ENCODE measurements around the gene RPL15. TPM values are rescaled to one million over a fixed set of nuclear protein-coding genes. Genes with fewer than 3 reads are reported as not detected.
A peak's percentile ranks its signal among the peaks of the same experiment; 100 is the strongest.

RPL15 gene
- total and polyA plus RNA-seq, 3 experiments from 2014 or later, result 2,200 to 4,233 (median 2,237) TPM

DNA sequence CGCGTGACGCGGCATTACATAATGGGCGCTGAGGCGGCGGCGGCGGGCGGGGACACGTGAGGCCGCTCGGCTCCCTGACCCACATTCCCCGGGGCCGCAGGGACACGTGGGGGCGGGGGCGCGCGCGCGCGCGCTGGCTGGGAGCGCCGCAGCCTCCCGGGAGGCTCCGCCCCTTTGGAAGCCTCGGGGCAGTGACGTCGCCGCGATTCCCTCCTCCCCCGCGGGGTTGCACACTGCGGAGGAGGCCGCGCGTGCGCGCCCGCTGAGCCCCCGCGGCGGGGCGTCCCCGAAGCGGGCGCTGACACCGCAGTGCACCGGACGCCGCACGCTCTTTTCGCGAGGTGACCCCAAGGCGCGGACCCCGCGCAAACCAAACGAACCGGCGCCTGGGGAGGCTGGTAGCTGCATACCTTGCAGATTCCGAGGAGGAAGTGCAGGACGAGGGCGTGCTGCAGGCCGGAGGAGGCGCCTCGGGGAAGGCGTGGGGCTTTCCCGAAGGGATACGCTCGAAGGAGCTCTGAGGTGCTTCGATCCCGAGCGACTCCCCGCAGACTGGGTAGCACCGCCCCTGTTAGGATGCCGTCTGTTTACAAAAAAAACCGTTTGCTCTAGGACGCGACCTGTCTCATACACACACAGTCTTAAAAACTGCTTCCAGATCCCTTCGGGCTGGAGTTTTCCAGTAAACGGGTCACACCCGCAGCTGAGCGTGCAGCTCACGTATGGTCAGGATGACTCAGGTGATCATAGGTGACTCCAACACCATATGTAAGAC lies 29.2 kb downstream of the RPL15 start:
- Mint-ChIP-seq H3K9me3 (no peaks in the 10 kb centered on the region), H3K4me3 (peak overlapping the region; percentile 84 to 94 (median 89)), H3K27me3 (no peaks in the 10 kb centered on the region), H3K4me1 (peaks cover 49 to 61% (median 58%) of the 10 kb centered on the region in 3 donors), H3K27ac (peak overlapping the region; percentile 80 to 97 (median 95)), H3K36me3 (peaks cover 0 to 19% (median 0%) of the 10 kb centered on the region in 3 donors)
- Histone ChIP-seq H3K4me3 (ENCODE audit: low read length) (peak overlapping the region; percentile 91), H3K27ac (ENCODE audit: low read depth, low read length) (peak overlapping the region; percentile 82), H3K4me1 (ENCODE audit: insufficient read depth, low read length) (peaks cover 42% of the 10 kb centered on the region), H3K36me3 (ENCODE audit: insufficient read depth, low read length) (no peaks in the 10 kb centered on the region), H3K27me3 (ENCODE audit: insufficient read depth, low read length, poor library complexity, severe bottlenecking) (no peaks in the 10 kb centered on the region), H3K9me3 (ENCODE audit: low read length) (no peaks in the 10 kb centered on the region)
- ChIA-PET POLR2A (interaction anchor here (1.1 to 2.0 kb wide), 3 partner anchors 12 to 28 kb away, joined by 3 to 31 read pairs (median 3); partner anchors contain the start of genes NKIRAS1 and RPL15), CTCF (interaction anchor here (1.3 to 1.4 kb wide), 2 partner anchors 10 to 30 kb away, joined by 4 to 5 read pairs; partner anchors contain the start of genes NKIRAS1 and RPL15)
- DNase-seq, result peak; percentile 98 to 99 (median 98)

DNA sequence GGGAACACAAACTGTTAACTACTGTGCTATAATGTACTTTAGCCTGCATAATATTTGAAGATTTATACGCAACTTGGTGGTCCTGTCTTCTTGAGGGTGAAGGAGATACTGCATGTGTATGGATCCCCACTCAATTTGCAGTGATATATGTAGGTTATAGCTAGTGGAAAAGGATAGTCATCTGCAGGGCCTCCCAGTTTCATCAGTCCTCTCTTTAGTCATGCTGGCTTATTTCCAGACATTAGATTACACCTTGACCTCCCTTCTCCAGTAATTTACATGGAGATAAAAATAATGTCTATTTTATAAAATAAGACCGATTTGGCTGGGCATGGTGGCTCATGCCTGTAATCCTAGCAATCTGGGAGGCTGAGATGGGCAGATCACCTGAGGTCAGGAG lies 31.8 kb downstream of the RPL15 start:
- H3K27ac Mint-ChIP-seq, result peak overlapping the region in 2 of 8 donors; percentile 36 to 96
- ChIA-PET POLR2A (no interaction called here), CTCF (no interaction called here)
- peaks cover 0 to 28% (median 0%) of the 10 kb centered on the region in 3 donors for H3K36me3 Mint-ChIP-seq
- Histone ChIP-seq H3K4me3 (ENCODE audit: low read length) (no peak overlapping the region), H3K27ac (ENCODE audit: low read depth, low read length) (no peak overlapping the region), H3K27me3 (ENCODE audit: insufficient read depth, low read length, poor library complexity, severe bottlenecking) (no peaks in the 10 kb centered on the region), H3K4me1 (ENCODE audit: insufficient read depth, low read length) (peaks cover 53% of the 10 kb centered on the region), H3K36me3 (ENCODE audit: insufficient read depth, low read length) (no peaks in the 10 kb centered on the region), H3K9me3 (ENCODE audit: low read length) (no peaks in the 10 kb centered on the region)
- peaks cover 68 to 84% (median 81%) of the 10 kb centered on the region in 3 donors for H3K4me1 Mint-ChIP-seq
- DNase-seq, result no peak
- no peaks in the 10 kb centered on the region for H3K9me3 Mint-ChIP-seq
- H3K4me3 Mint-ChIP-seq, result peak overlapping the region in 2 of 7 donors; percentile 64 to 92
- H3K27me3 Mint-ChIP-seq, result no peaks in the 10 kb centered on the region

DNA sequence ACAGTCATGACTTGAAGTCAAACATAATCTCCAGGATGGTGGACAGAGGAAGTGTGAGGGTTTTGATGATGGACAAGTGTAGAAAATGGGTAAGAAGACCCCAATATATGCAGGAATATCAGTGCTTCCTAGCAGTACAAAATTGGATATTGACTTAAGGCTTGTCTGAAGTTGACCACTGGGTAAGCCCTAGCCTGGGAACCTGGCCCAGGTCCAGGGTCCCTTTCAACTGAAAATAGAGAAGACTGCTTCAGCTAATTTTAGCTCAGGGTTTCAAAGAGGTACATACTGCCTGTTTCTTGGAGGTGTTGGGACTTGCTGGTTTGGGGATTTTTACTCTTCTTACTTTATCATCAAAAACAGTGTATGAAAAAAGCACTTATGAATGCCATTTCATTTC lies 32.9 kb downstream of the RPL15 start:
- H3K27me3 ChIP-seq (ENCODE audit: insufficient read depth, low read length, poor library complexity, severe bottlenecking), result no peaks in the 10 kb centered on the region
- Mint-ChIP-seq H3K4me1 (peaks cover 70 to 83% (median 82%) of the 10 kb centered on the region in 3 donors), H3K36me3 (peaks cover 0 to 31% (median 3%) of the 10 kb centered on the region in 3 donors), H3K27ac (peak overlapping the region; percentile 57 to 87 (median 80)), H3K9me3 (no peaks in the 10 kb centered on the region), H3K27me3 (no peaks in the 10 kb centered on the region), H3K4me3 (peak overlapping the region; percentile 45 to 84 (median 76))
- DNase-seq, result no peak
- ChIA-PET CTCF (no interaction called here), POLR2A (interaction anchor here (0.7 to 1.8 kb wide), 3 partner anchors 19 to 33 kb away, joined by 4 to 6 read pairs (median 4); partner anchors contain the start of genes NKIRAS1 and RPL15)
- no peaks in the 10 kb centered on the region for H3K9me3 ChIP-seq (ENCODE audit: low read length)
- no peaks in the 10 kb centered on the region for H3K36me3 ChIP-seq (ENCODE audit: insufficient read depth, low read length)
- no peak overlapping the region for H3K4me3 ChIP-seq (ENCODE audit: low read length)
- peaks cover 46% of the 10 kb centered on the region for H3K4me1 ChIP-seq (ENCODE audit: insufficient read depth, low read length)
- no peak overlapping the region for H3K27ac ChIP-seq (ENCODE audit: low read depth, low read length)

DNA sequence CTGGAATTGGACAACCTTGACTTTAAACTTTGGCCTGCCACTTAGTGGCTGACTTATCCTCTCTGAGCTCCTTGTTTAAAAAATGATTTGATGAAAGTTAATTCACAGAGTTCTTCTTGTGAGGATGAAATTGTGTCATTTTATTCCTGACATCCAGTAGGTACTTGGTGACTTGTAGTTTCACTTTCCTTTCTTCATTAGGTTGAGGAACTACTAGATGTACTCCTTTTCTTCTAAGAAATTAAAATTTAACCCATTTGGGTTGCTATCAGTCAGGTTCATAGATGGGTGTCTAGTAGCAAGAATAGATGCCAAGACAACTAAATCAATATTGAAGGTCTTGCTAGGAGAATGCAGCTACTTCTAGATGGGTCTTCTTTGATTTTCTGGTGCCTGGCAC lies 33.4 kb downstream of the RPL15 start:
- peak overlapping the region; percentile 22 for H3K4me3 ChIP-seq (ENCODE audit: low read length)
- Mint-ChIP-seq H3K4me3 (peak overlapping the region; percentile 45 to 84 (median 76)), H3K27ac (peak overlapping the region; percentile 57 to 87 (median 80)), H3K9me3 (no peaks in the 10 kb centered on the region), H3K36me3 (peaks cover 0 to 36% (median 4%) of the 10 kb centered on the region in 3 donors), H3K27me3 (no peaks in the 10 kb centered on the region), H3K4me1 (peaks cover 75 to 88% (median 87%) of the 10 kb centered on the region in 3 donors)
- H3K9me3 ChIP-seq (ENCODE audit: low read length), result no peaks in the 10 kb centered on the region
- H3K4me1 ChIP-seq (ENCODE audit: insufficient read depth, low read length), result peaks cover 46% of the 10 kb centered on the region
- ChIA-PET CTCF (no interaction called here), POLR2A (interaction anchor here (0.7 to 1.8 kb wide), 4 partner anchors 19 to 241 kb away, joined by 3 to 6 read pairs (median 4); partner anchors contain the start of genes NKIRAS1 and RPL15)
- H3K27ac ChIP-seq (ENCODE audit: low read depth, low read length), result no peak overlapping the region
- no peaks in the 10 kb centered on the region for H3K36me3 ChIP-seq (ENCODE audit: insufficient read depth, low read length)
- no peaks in the 10 kb centered on the region for H3K27me3 ChIP-seq (ENCODE audit: insufficient read depth, low read length, poor library complexity, severe bottlenecking)
- no peak for DNase-seq

DNA sequence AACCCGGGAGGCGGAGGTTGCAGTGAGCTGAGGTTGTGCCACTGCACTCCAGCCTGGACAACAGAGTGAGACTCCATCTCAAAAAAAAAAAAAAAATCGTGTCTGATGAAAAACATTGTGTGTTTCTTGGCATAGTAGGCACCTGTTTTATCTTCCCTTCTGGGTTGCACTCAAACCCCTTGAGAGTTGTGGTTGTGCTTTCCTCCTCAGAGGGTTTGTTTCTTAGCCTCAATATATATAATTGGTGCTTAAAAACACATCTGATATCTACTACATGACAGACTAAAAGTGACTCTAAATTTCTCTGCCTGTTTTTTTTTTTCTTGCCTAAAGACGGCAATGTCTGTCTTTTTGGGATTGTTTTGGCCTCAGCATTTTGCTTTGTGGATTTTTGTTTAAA lies 35.7 kb downstream of the RPL15 start:
- Mint-ChIP-seq H3K4me3 (peak overlapping the region in 3 of 7 donors; percentile 20 to 65 (median 41)), H3K4me1 (peaks cover 73 to 93% (median 88%) of the 10 kb centered on the region in 3 donors), H3K27me3 (no peaks in the 10 kb centered on the region), H3K27ac (peak overlapping the region in 3 of 8 donors; percentile 20 to 41 (median 33)), H3K36me3 (peaks cover 5 to 46% (median 13%) of the 10 kb centered on the region in 3 donors), H3K9me3 (no peaks in the 10 kb centered on the region)
- Histone ChIP-seq H3K9me3 (ENCODE audit: low read length) (no peaks in the 10 kb centered on the region), H3K4me1 (ENCODE audit: insufficient read depth, low read length) (peaks cover 32% of the 10 kb centered on the region), H3K4me3 (ENCODE audit: low read length) (no peak overlapping the region), H3K36me3 (ENCODE audit: insufficient read depth, low read length) (no peaks in the 10 kb centered on the region), H3K27ac (ENCODE audit: low read depth, low read length) (no peak overlapping the region), H3K27me3 (ENCODE audit: insufficient read depth, low read length, poor library complexity, severe bottlenecking) (no peaks in the 10 kb centered on the region)
- DNase-seq, result no peak
- CTCF ChIA-PET, result no interaction called here
- POLR2A ChIA-PET, result no interaction called here

DNA sequence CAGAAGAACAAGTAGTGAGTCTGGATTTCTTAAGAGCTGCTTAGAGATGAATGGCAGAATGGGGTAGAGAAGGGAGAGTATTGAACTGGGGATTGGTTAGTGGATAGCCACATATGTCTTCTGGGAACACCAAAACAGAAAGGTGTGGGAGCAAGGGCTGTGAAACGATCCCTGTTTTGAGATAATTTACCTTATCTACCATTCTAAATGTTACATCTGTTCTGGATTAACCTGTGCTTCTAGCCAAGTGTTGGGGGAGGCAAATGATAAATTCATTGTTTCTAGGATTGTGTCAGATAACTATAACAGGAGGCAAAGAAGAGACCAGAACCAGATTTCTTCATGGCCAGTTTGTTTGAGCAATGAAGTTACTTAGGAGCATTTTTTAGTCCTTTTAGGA lies 36.6 kb downstream of the RPL15 start:
- no peaks in the 10 kb centered on the region for H3K27me3 Mint-ChIP-seq
- Histone ChIP-seq H3K27me3 (ENCODE audit: insufficient read depth, low read length, poor library complexity, severe bottlenecking) (no peaks in the 10 kb centered on the region), H3K4me3 (ENCODE audit: low read length) (no peak overlapping the region), H3K4me1 (ENCODE audit: insufficient read depth, low read length) (peaks cover 29% of the 10 kb centered on the region), H3K9me3 (ENCODE audit: low read length) (no peaks in the 10 kb centered on the region), H3K27ac (ENCODE audit: low read depth, low read length) (no peak overlapping the region), H3K36me3 (ENCODE audit: insufficient read depth, low read length) (no peaks in the 10 kb centered on the region)
- no peak for DNase-seq
- H3K27ac Mint-ChIP-seq, result peak overlapping the region in 5 of 8 donors; percentile 20 to 41 (median 38)
- peak overlapping the region in 4 of 7 donors; percentile 2 to 51 (median 13) for H3K4me3 Mint-ChIP-seq
- H3K4me1 Mint-ChIP-seq, result peaks cover 72 to 89% (median 85%) of the 10 kb centered on the region in 3 donors
- H3K36me3 Mint-ChIP-seq, result peaks cover 8 to 45% (median 15%) of the 10 kb centered on the region in 3 donors
- ChIA-PET POLR2A (no interaction called here), CTCF (interaction anchor here (1.3 kb wide), 1 partner anchor 28 kb away, joined by 3 read pairs; no protein-coding TSS in a partner anchor)
- no peaks in the 10 kb centered on the region for H3K9me3 Mint-ChIP-seq

DNA sequence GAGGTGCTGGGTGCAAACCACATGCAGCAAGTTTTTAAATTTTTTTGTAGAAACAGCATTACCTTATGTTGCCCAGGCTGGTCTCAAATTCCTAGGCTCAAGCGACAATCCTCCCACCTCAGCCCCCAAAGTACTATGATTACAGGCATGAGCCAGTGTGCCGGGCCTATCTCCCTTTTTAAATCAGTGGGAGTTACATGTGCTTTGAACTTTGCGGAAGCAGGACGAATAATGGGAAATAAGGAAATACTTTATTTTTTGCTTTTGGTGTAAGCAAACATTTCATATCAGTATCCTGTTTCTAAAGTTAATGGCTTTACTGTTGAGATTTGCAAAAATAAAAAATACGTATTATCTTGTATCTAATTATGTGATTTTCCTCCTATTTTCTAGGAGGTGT lies 37.2 kb downstream of the RPL15 start:
- ChIA-PET CTCF (interaction anchor here (1.3 kb wide), 1 partner anchor 27 kb away, joined by 3 read pairs; no protein-coding TSS in a partner anchor), POLR2A (no interaction called here)
- peaks cover 8 to 47% (median 16%) of the 10 kb centered on the region in 3 donors for H3K36me3 Mint-ChIP-seq
- no peak for DNase-seq
- Histone ChIP-seq H3K9me3 (ENCODE audit: low read length) (no peaks in the 10 kb centered on the region), H3K27ac (ENCODE audit: low read depth, low read length) (no peak overlapping the region), H3K27me3 (ENCODE audit: insufficient read depth, low read length, poor library complexity, severe bottlenecking) (no peaks in the 10 kb centered on the region), H3K4me3 (ENCODE audit: low read length) (no peak overlapping the region), H3K4me1 (ENCODE audit: insufficient read depth, low read length) (peaks cover 26% of the 10 kb centered on the region), H3K36me3 (ENCODE audit: insufficient read depth, low read length) (no peaks in the 10 kb centered on the region)
- peak overlapping the region in 2 of 8 donors; percentile 32 to 43 for H3K27ac Mint-ChIP-seq
- no peaks in the 10 kb centered on the region for H3K9me3 Mint-ChIP-seq
- peak overlapping the region in 1 of 7 donors; percentile 24 for H3K4me3 Mint-ChIP-seq
- no peaks in the 10 kb centered on the region for H3K27me3 Mint-ChIP-seq
- H3K4me1 Mint-ChIP-seq, result peaks cover 69 to 86% (median 84%) of the 10 kb centered on the region in 3 donors

DNA sequence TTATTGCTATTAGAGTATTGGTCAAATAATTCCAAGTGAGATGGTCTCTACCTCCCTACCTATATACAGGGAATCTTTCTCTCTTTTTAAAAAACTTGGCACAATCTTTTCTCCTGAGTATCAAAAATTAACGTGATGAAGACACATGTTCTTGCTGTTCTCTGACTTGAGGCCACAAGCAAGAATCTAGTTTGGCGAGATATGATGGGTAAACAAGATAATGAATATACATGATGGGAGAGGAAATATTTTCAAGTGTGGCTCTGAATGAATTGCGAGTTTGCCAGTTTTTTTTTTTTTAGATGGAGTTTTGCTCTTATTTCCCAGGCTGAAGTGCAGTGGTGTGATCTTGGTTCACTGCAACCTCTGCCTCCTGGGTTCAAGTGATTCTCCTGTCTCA lies 39.8 kb downstream of the RPL15 start:
- peaks cover 6% of the 10 kb centered on the region for H3K36me3 ChIP-seq (ENCODE audit: insufficient read depth, low read length)
- H3K27ac Mint-ChIP-seq, result peak overlapping the region in 3 of 8 donors; percentile 7 to 73 (median 55)

More for the DNA sequence above, 39.8 kb downstream of the RPL15 start:
- Mint-ChIP-seq H3K9me3 (no peaks in the 10 kb centered on the region), H3K4me1 (peaks cover 56 to 72% (median 67%) of the 10 kb centered on the region in 3 donors), H3K36me3 (peaks cover 14 to 66% (median 25%) of the 10 kb centered on the region in 3 donors), H3K4me3 (peak overlapping the region in 1 of 7 donors; percentile 12), H3K27me3 (no peaks in the 10 kb centered on the region)
- H3K27me3 ChIP-seq (ENCODE audit: insufficient read depth, low read length, poor library complexity, severe bottlenecking), result no peaks in the 10 kb centered on the region
- no peak overlapping the region for H3K4me3 ChIP-seq (ENCODE audit: low read length)
- no peak for DNase-seq
- ChIA-PET POLR2A (no interaction called here), CTCF (interaction anchor here (1.5 kb wide), 1 partner anchor 10 kb away, joined by 4 read pairs; no protein-coding TSS in a partner anchor)
- H3K27ac ChIP-seq (ENCODE audit: low read depth, low read length), result no peak overlapping the region
- no peaks in the 10 kb centered on the region for H3K9me3 ChIP-seq (ENCODE audit: low read length)
- peaks cover 4% of the 10 kb centered on the region for H3K4me1 ChIP-seq (ENCODE audit: insufficient read depth, low read length)
